K562 (cell line): Measurements from ENCODE around the gene SPATA12. TPM values are rescaled to one million over a fixed set of nuclear protein-coding genes. Genes with fewer than 3 reads are reported as not detected.

Experiments used
- BRD4 ChIP-seq: fragments of 200-600 bp; sonication (generic); IDR thresholded peaks from 2 replicates; pipeline ENCODE4 v1.6.1; 2017; ENCODE audit warnings: inconsistent platforms
- GATAD2A ChIP-seq: fragments of 450-650 bp; IDR thresholded peaks from 2 replicates; pipeline ENCODE4 v1.6.1; 2017
- HMGN3 ChIP-seq: IDR thresholded peaks from 2 replicates; pipeline ENCODE4 v1.6.1; 2011; ENCODE audit warnings: borderline replicate concordance, low read depth, mild to moderate bottlenecking, mixed read lengths, low read length; ENCODE audit not compliant: insufficient read length; ENCODE audit errors: extremely low read depth
- L3MBTL2 ChIP-seq: fragments of 450-650 bp; IDR thresholded peaks from 2 replicates; pipeline ENCODE4 v1.6.1; 2016; ENCODE audit warnings: mild to moderate bottlenecking, moderate library complexity
- MCM3 ChIP-seq: fragments of 450-650 bp; IDR thresholded peaks from 2 replicates; pipeline ENCODE4 v1.6.1; 2016
- MCM7 ChIP-seq, 2 experiments: fragments of 450-650 bp; IDR thresholded peaks; 2 replicates each; pipeline ENCODE4 v1.6.1; 2016 to 2018
- MGA ChIP-seq: fragments of 450-650 bp; IDR thresholded peaks from 2 replicates; pipeline ENCODE4 v1.6.1; 2016; ENCODE audit warnings: mild to moderate bottlenecking, moderate library complexity
- NCOR1 ChIP-seq: fragments of 450-650 bp; IDR thresholded peaks from 2 replicates; pipeline ENCODE4 v1.6.1; 2016; ENCODE audit warnings: mild to moderate bottlenecking, moderate library complexity
- TEAD4 ChIP-seq, 2 experiments: sonication (generic) in 1 of 2; formaldehyde crosslinking in 1 of 2; IDR thresholded peaks; 2 replicates each; pipeline versions ENCODE4 v1.6.1 to v1.8.0; 2012 to 2022; ENCODE audit warnings: borderline replicate concordance in 1 of 2, inconsistent platforms in 1 of 2, low read length in 1 of 2, mild to moderate bottlenecking in 1 of 2, missing genetic modification reagents in 1 of 2
- ZBTB7A ChIP-seq: IDR thresholded peaks from 2 replicates; pipeline ENCODE4 v1.6.1; 2011; ENCODE audit warnings: low read depth, mild to moderate bottlenecking, low read length, moderate library complexity, borderline replicate concordance; ENCODE audit not compliant: control insufficient read depth
- ZNF253 ChIP-seq: fragments of 250-450 bp; sonication (Bioruptor Pico); conservative IDR thresholded peaks from 2 replicates; pipeline ENCODE4 v1.6.1; 2021; ENCODE audit warnings: mild to moderate bottlenecking
- polyA plus RNA-seq, 8 experiments: library from polyadenylated mRNA; depleted of rRNA in 4 of 8; stranded (reverse) in 5 of 8; unstranded in 3 of 8; fragments of >200 nt; fragmentation: Nextera tagmentation in 2 of 8; fragmentation: Illumina TruSeq in 1 of 8; extraction: Ambion mirVana in 2 of 8; extraction: Trizol in 1 of 8; gene quantifications; 2 replicates each; pipeline versions ENCODE4 v1.2.1 to v1.2.3, GENCODE V29; 2011 to 2014; ENCODE audit warnings: inconsistent platforms in 1 of 8, missing spikeins in 1 of 8
- total RNA-seq, 7 experiments: library from RNA; depleted of rRNA in 6 of 7; stranded (reverse); fragments of >200 nt in 6 of 7; fragmentation: Illumina TruSeq in 2 of 7; extraction: Trizol in 2 of 7; gene quantifications; 2 replicates each; pipeline versions ENCODE4 v1.2.1 to v1.2.3, GENCODE V29; 2011 to 2021; ENCODE audit warnings: low replicate concordance in 1 of 7
- TF ChIP-seq, protein P1 (sequence below): sonication (generic); formaldehyde crosslinking; IDR thresholded peaks from 2 replicates; pipeline ENCODE4 v1.8.0; 2022; ENCODE audit warnings: mild to moderate bottlenecking, missing genetic modification reagents
- TF ChIP-seq, protein P2 (sequence below): sonication (generic); formaldehyde crosslinking; IDR thresholded peaks from 2 replicates; pipeline ENCODE4 v1.8.0; 2022; ENCODE audit warnings: mild to moderate bottlenecking, missing genetic modification reagents

The SPATA12 gene
- total and polyA plus RNA-seq, 9 of the 15 experiments (the other 6 are each of a cell fraction or from before 2014, with no cell fraction given): not detected

DNA sequence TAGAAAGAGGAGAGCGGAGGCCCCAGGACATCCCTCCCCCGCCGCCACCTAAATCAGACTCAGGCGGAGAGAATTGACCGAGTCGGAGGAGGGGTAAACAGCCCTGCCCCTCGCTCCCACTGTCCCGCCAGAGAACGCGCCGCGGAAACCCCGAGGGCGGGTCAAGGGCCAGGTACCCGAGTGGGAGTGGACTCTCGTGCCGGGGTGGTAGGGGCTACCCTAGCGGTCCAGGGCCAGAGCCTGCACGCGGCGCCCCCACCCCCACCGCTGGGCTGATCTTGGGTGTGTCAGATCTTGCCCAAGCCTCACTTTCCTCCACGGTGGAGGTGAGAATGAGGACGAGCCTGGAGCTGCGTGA lies 19.0 kb downstream of the SPATA12 start (continued):
- TF ChIP-seq MGA (peak; percentile 34; the same call in 1 of the 2 replicates), BRD4 (no peak), NCOR1 (no peak), TEAD4 (IDR thresholded peaks at IDR 0.05; ENCODE audit: low read length) (no peak), TEAD4 (CRISPR knock-in tag; IDR thresholded peaks at IDR 0.05; ENCODE audit: borderline replicate concordance) (no peak), ZBTB7A (0 out of 2 replicates have a peak, but pooled peaks have one; percentile 1), MCM7 (IDR thresholded peaks at IDR 0.05) (no peak), GATAD2A (no peak), HMGN3 (no peak), ZNF253 (CRISPR knock-in tag) (no peak), L3MBTL2 (peak; percentile 77), MCM3 (no peak)
- TF ChIP-seq, protein P1, sequence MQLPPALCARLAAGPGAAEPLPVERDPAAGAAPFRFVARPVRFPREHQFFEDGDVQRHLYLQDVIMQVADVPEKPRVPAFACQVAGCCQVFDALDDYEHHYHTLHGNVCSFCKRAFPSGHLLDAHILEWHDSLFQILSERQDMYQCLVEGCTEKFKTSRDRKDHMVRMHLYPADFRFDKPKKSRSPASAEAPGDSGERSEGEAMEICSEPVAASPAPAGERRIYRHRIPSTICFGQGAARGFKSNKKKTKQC: no peak
- TF ChIP-seq, protein P2, sequence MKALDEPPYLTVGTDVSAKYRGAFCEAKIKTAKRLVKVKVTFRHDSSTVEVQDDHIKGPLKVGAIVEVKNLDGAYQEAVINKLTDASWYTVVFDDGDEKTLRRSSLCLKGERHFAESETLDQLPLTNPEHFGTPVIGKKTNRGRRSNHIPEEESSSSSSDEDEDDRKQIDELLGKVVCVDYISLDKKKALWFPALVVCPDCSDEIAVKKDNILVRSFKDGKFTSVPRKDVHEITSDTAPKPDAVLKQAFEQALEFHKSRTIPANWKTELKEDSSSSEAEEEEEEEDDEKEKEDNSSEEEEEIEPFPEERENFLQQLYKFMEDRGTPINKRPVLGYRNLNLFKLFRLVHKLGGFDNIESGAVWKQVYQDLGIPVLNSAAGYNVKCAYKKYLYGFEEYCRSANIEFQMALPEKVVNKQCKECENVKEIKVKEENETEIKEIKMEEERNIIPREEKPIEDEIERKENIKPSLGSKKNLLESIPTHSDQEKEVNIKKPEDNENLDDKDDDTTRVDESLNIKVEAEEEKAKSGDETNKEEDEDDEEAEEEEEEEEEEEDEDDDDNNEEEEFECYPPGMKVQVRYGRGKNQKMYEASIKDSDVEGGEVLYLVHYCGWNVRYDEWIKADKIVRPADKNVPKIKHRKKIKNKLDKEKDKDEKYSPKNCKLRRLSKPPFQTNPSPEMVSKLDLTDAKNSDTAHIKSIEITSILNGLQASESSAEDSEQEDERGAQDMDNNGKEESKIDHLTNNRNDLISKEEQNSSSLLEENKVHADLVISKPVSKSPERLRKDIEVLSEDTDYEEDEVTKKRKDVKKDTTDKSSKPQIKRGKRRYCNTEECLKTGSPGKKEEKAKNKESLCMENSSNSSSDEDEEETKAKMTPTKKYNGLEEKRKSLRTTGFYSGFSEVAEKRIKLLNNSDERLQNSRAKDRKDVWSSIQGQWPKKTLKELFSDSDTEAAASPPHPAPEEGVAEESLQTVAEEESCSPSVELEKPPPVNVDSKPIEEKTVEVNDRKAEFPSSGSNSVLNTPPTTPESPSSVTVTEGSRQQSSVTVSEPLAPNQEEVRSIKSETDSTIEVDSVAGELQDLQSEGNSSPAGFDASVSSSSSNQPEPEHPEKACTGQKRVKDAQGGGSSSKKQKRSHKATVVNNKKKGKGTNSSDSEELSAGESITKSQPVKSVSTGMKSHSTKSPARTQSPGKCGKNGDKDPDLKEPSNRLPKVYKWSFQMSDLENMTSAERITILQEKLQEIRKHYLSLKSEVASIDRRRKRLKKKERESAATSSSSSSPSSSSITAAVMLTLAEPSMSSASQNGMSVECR (CRISPR knock-in tag): no peak
